Mammary epithelial cell (primary cell): Measurements from ENCODE around the gene PTPN3.

Experiments
- EZH2 ChIP-seq: IDR thresholded peaks from 2 replicates; pipeline ENCODE4 v1.6.1; 2012; ENCODE audit warnings: low read length, inconsistent platforms, borderline replicate concordance
- TF ChIP-seq, protein P1 (sequence below), 2 donors: IDR thresholded peaks in 1 of 2; conservative IDR thresholded peaks in 1 of 2; 2 replicates each; pipeline ENCODE4 v1.5.1; 2011 to 2012; ENCODE audit warnings: inconsistent platforms in 2 of 2, low read length in 2 of 2, mild to moderate bottlenecking in 2 of 2, control low read depth in 1 of 2, low read depth in 1 of 2; ENCODE audit not compliant: insufficient read depth in 1 of 2; ENCODE audit errors: extremely low read depth in 1 of 2

DNA sequence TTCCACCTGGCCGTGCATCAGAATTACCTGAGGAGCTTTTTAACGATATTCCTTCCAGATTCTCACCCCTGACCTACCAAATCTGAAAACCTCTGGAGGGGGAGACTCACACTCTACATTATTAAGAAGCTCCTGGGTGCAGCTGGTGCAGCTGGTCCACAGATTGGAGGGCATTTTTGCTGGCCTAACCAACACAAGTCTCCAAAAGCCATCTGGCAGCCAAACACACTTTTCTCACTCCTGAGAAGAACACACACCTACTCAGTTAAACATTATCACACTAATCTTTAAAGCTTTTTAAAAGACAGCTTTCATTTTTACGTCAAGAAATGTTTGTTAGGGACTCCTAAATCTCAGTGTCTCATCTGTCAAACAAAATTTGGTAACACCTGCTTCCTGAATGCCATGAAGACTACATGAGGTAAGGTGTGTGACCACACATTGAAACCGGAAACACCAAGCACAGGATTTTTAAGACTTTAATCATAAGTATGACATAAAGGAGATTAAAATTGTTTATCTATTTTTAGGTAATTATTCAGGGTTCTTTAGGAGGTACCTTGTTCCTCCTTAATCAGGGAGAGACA is 14.2 kb upstream of the PTPN3 start:
- TF ChIP-seq, protein P1, sequence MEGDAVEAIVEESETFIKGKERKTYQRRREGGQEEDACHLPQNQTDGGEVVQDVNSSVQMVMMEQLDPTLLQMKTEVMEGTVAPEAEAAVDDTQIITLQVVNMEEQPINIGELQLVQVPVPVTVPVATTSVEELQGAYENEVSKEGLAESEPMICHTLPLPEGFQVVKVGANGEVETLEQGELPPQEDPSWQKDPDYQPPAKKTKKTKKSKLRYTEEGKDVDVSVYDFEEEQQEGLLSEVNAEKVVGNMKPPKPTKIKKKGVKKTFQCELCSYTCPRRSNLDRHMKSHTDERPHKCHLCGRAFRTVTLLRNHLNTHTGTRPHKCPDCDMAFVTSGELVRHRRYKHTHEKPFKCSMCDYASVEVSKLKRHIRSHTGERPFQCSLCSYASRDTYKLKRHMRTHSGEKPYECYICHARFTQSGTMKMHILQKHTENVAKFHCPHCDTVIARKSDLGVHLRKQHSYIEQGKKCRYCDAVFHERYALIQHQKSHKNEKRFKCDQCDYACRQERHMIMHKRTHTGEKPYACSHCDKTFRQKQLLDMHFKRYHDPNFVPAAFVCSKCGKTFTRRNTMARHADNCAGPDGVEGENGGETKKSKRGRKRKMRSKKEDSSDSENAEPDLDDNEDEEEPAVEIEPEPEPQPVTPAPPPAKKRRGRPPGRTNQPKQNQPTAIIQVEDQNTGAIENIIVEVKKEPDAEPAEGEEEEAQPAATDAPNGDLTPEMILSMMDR (conservative IDR thresholded peaks at IDR 0.05 in 1 of 2, IDR thresholded peaks at IDR 0.05 in 1 of 2; ENCODE audit: extremely low read depth in 1 of 2, insufficient read depth in 1 of 2, low read depth in 1 of 2, low read length in 2 of 2), result no peak
- TF ChIP-seq EZH2, result no peak
